K562 (cell line): Measurements from ENCODE around the gene SLC20A1. TPM values are rescaled to one million over a fixed set of nuclear protein-coding genes. Genes with fewer than 3 reads are reported as not detected.

Experiments used
- ATF7 ChIP-seq: fragments of 450-650 bp; IDR thresholded peaks from 2 replicates; pipeline ENCODE4 v1.7.1; 2014; ENCODE audit warnings: mild to moderate bottlenecking, moderate library complexity
- BCLAF1 ChIP-seq, 2 experiments: fragments of 450-650 bp in 1 of 2; IDR thresholded peaks; 2 replicates each; pipeline ENCODE4 v1.6.1; 2011 to 2017; ENCODE audit warnings: low read depth in 2 of 2, antibody characterized with exemption in 1 of 2, borderline replicate concordance in 1 of 2, low read length in 1 of 2, mild to moderate bottlenecking in 1 of 2, mixed read lengths in 1 of 2; ENCODE audit not compliant: control insufficient read depth in 1 of 2
- CC2D1A ChIP-seq: fragments of 450-650 bp; IDR thresholded peaks from 2 replicates; pipeline ENCODE4 v1.6.1; 2017; ENCODE audit warnings: mild to moderate bottlenecking
- CHCHD3 ChIP-seq: fragments of 250-450 bp; sonication (Bioruptor Pico); IDR thresholded peaks from 2 replicates; pipeline ENCODE4 v2.1.2; 2022; ENCODE audit warnings: mild to moderate bottlenecking
- DNMT1 ChIP-seq: fragments of 450-650 bp; IDR thresholded peaks from 2 replicates; pipeline ENCODE4 v1.6.1; 2016; ENCODE audit warnings: antibody characterized with exemption, mild to moderate bottlenecking
- HDAC6 ChIP-seq: IDR thresholded peaks from 2 replicates; pipeline ENCODE4 v1.6.1; 2012; ENCODE audit warnings: low read depth, mild to moderate bottlenecking, control low read depth, inconsistent platforms, low read length, moderate library complexity
- MAFF ChIP-seq: IDR thresholded peaks from 2 replicates; pipeline ENCODE4 v1.6.1; 2012; ENCODE audit warnings: low read length, improper control_type of control experiment
- RUNX1 ChIP-seq: sonication (generic); IDR thresholded peaks from 2 replicates; pipeline ENCODE4 v1.6.1; 2016; ENCODE audit warnings: antibody characterized with exemption, low read depth
- TAF7 ChIP-seq: fragments of 450-650 bp; IDR thresholded peaks from 2 replicates; pipeline ENCODE4 v1.6.1; 2016; ENCODE audit warnings: missing genetic modification characterization, missing compliant biosample characterization
- TAL1 ChIP-seq: fragments of 450-650 bp; IDR thresholded peaks from 2 replicates; pipeline ENCODE4 v1.6.1; 2016; ENCODE audit warnings: mild to moderate bottlenecking
- U2AF2 ChIP-seq: fragments of 200-400 bp; formaldehyde crosslinking; optimal IDR thresholded peaks from 2 replicates; pipeline ENCODE3; 2017; ENCODE audit warnings: low read depth, mild to moderate bottlenecking, low read length
- XRCC5 ChIP-seq: fragments of 200-400 bp; formaldehyde crosslinking; IDR thresholded peaks from 2 replicates; pipeline ENCODE4 v1.6.1; 2017; ENCODE audit warnings: low read depth, mild to moderate bottlenecking, low read length
- ZBTB1 ChIP-seq: sonication (generic); formaldehyde crosslinking; IDR thresholded peaks from 2 replicates; pipeline ENCODE4 v1.8.1; 2023; ENCODE audit warnings: missing genetic modification reagents, low read depth, mild to moderate bottlenecking, borderline replicate concordance
- ZBTB9 ChIP-seq: fragments of 450-650 bp; formaldehyde crosslinking; IDR thresholded peaks from 2 replicates; pipeline ENCODE4 v1.4.0; 2020; ENCODE audit warnings: mild to moderate bottlenecking, moderate library complexity
- ZHX1 ChIP-seq: fragments of 150-350 bp; conservative IDR thresholded peaks from 2 replicates; pipeline ENCODE4 v1.6.1; 2014; ENCODE audit warnings: low read length
- ZNF609 ChIP-seq: sonication (generic); formaldehyde crosslinking; IDR thresholded peaks from 2 replicates; pipeline ENCODE4 v1.8.1; 2023; ENCODE audit warnings: missing genetic modification reagents, mild to moderate bottlenecking, borderline replicate concordance
- ZNF77 ChIP-seq: fragments of 250-450 bp; sonication (Bioruptor Pico); IDR thresholded peaks from 2 replicates; pipeline ENCODE4 v1.5.0; 2020
- polyA plus RNA-seq, 8 experiments: library from polyadenylated mRNA; depleted of rRNA in 4 of 8; stranded (reverse) in 5 of 8; unstranded in 3 of 8; fragments of >200 nt; fragmentation: Nextera tagmentation in 2 of 8; fragmentation: Illumina TruSeq in 1 of 8; extraction: Ambion mirVana in 2 of 8; extraction: Trizol in 1 of 8; gene quantifications; 2 replicates each; pipeline versions ENCODE4 v1.2.1 to v1.2.3, GENCODE V29; 2011 to 2014; ENCODE audit warnings: inconsistent platforms in 1 of 8, missing spikeins in 1 of 8
- total RNA-seq, 7 experiments: library from RNA; depleted of rRNA in 6 of 7; stranded (reverse); fragments of >200 nt in 6 of 7; fragmentation: Illumina TruSeq in 2 of 7; extraction: Trizol in 2 of 7; gene quantifications; 2 replicates each; pipeline versions ENCODE4 v1.2.1 to v1.2.3, GENCODE V29; 2011 to 2021; ENCODE audit warnings: low replicate concordance in 1 of 7

SLC20A1 gene
- total and polyA plus RNA-seq, 9 of the 15 experiments (the other 6 are each of a cell fraction or from before 2014, with no cell fraction given), result 53.8 to 150 (median 74.7) TPM

- TF ChIP-seq TAL1, result peak; percentile 91
- no peak for TF ChIP-seq CHCHD3 (CRISPR knock-in tag)
- TF ChIP-seq U2AF2, result no peak
- no peak for TF ChIP-seq XRCC5
- no peak for TF ChIP-seq HDAC6
- TF ChIP-seq TAF7 (tag), result no peak
- TF ChIP-seq ZHX1, result no peak
- 0 out of 2 replicates have a peak, but pooled peaks have one; percentile 59 for TF ChIP-seq ZNF609
- peak; percentile 74 for TF ChIP-seq MAFF
- TF ChIP-seq RUNX1, result peak; percentile 98
- TF ChIP-seq BCLAF1 (IDR thresholded peaks at IDR 0.05; ENCODE audit: borderline replicate concordance in 1 of 2, control insufficient read depth in 1 of 2, low read depth in 2 of 2, low read length in 1 of 2), result no peak; a peak in 1 of 4 replicates
- no peak for TF ChIP-seq ZNF77 (CRISPR knock-in tag)
- TF ChIP-seq DNMT1, result 0 out of 2 replicates have a peak, but pooled peaks have one; percentile 80
- peak; percentile 88; the same call in 1 of the 2 replicates for TF ChIP-seq ZBTB9 (CRISPR knock-in tag)
- peak; percentile 86; the same call in 1 of the 2 replicates for TF ChIP-seq CC2D1A
- TF ChIP-seq ZBTB1 (CRISPR knock-in tag), result peak; percentile 98
- peak; percentile 79 for TF ChIP-seq ATF7
Observed at GRCh38 chr2:112706170-112706664, 60.5 kb downstream of the SLC20A1 start (continued).
